Measurements from ENCODE around the gene CDK16.
A peak's percentile ranks its signal among the peaks of the same experiment; 100 is the strongest.

Gene CDK16

DNA sequence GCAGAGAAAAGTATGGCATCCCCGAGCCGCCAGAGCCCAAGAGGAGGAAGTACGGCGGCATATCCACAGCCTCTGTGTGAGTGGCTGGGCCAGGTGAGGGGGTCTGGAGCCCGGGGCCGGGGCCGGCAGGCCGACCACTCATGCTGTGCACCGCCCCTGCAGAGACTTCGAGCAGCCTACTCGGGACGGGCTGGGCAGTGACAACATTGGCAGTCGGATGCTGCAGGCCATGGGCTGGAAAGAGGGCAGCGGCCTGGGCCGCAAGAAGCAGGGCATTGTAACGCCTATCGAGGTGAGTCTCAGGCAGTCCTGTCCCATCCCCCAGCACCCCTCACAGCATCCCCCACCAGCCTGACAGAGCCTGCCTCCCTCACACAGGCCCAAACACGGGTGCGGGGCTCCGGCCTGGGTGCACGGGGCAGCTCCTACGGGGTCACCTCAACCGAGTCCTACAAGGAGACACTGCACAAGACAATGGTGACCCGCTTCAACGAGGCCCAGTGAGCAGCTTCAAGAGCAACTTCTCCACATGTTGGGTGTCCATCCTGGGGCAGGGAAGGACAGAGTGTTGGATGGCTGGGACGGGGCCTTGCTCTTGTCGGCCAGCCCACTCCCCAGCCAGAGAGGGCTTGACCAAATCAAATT is 32.3 kb upstream of the CDK16 start:
- DNase-seq = no peak

DNA sequence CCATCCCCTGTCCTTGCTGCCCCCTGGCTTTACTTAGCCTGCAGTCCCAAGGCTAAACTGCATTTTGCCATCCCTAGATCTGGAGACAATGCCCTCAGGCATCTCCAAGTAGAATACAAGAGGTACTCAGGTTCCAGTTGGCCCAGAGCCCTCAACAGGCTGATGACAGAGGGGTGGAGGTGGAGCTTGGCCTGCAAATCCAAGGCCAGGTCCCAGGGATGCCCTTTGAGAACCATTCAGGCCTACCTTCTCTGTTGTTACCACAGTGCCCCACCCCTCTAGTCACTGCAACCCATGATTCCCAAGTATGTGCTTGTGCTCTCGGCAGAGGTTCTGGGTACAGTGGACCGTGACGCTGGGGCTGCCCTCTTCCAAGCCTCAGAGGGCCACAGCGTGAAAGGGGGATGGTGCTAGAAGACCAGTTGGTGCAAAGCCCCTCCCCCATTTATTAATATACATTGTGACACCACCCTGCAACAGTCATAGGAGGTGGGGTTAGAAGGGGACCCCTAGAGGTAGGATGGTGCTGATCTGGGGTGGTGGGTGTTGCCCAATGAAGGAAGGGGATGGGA is 31.3 kb upstream of the CDK16 start:
- no peak for DNase-seq

DNA sequence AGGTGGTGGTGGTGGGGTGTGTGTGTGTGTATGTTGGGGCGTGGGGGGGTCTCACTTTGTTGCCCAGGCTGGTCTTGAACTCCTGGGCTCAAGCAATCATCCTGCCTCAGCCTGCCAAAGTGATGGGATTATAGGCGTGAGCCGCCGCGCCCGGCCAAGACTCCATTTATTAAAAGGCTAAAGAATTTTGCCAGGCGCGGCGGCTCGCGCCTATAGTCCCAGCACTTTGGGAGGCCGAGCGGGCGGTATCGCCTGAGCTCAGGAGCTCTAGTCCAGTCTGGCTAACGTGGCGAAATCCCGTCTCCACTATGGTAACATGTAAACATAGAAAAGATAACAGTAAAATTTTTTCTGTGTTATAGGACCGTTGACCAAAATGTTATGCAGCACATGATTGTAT is 28.6 kb upstream of the CDK16 start:
- no peak for DNase-seq

DNA sequence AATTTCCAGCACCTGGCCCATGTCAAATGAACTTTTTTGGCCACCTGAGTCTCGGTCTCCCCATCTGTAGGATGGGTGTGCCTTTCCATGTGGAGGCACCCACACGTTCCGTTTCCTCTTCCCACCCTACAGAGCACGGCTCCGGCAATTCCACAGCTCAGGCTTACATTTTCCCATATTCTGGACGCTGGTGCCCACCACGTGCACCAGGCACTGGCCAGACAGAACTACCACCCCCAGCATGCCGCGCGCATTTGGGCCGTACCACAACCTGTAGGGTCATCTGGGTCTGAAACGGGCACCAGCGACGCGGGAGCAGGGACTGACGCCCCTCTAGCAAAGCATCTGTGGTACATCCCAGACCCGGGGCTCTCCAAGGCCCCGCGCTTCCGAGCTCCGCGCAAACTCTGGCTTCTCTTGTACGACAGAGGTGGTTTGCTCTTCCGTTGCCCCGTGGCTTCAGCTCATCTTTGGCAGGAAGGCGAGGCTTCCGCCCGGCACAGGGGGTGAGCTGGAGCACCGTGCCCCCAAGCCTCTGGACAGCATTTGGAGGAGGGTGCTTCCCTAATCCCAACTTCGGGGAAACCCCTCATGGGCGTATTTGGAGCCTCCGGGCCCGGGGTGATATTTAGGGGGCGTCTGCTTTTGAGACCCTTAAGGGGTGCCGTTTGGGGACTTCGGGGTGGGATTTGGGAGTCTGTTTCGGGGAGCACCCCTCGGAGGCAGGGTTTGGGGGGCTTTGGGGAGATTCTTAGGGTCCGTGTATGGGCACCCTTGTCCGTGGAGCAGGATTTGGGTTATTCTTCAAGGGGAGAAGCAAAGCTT is 27.8 kb upstream of the CDK16 start:
- DNase-seq = peak; percentile 95

DNA sequence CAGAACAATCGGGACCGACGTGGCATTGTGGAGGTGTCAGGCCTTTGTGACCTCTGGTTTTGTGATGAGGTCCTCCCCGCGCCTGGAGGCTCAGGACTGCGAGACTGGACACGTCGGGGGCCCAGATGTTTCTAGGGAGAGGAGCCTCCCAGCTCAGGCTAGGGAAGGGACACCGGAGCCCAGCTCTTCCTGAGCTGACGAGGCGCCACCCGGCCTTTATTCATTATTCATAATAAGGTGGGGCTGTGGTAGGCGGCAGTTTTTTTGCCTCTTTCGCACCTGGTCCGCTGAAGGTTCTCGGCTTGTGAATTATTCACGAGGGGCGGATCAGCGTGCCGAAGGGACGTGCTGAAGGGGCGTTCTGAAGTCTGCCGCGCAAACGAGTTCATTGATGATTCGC is 27.1 kb upstream of the CDK16 start:
- peak; percentile 76 for DNase-seq

DNA sequence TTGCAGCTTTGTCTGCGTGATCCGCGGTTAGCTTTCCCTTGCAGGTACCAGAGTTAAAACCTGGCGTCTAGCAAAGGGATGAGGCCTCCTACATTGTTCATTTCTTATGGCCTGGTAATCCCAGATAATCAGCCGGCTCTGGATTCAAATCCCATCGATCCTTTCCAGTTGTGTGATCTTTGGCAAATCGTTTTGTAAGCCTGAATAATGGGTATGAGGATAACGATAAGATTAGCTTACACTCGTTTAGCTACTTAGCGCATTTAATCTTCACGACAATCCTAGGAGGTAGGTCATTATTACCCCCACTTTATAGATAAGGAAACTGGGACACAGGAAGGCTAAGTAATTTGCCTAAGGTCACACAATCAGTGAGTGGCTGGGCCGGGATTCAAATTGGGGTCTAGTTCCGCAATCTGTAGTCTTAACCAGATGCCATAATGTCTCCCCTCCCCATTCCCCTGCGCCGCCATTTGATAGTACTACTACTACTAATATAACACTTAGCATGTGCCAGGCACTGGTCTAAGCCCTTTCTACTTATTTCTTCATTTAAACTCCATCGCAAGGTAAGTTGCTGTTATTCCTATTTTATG is 26.6 kb upstream of the CDK16 start:
- no peak for DNase-seq

DNA sequence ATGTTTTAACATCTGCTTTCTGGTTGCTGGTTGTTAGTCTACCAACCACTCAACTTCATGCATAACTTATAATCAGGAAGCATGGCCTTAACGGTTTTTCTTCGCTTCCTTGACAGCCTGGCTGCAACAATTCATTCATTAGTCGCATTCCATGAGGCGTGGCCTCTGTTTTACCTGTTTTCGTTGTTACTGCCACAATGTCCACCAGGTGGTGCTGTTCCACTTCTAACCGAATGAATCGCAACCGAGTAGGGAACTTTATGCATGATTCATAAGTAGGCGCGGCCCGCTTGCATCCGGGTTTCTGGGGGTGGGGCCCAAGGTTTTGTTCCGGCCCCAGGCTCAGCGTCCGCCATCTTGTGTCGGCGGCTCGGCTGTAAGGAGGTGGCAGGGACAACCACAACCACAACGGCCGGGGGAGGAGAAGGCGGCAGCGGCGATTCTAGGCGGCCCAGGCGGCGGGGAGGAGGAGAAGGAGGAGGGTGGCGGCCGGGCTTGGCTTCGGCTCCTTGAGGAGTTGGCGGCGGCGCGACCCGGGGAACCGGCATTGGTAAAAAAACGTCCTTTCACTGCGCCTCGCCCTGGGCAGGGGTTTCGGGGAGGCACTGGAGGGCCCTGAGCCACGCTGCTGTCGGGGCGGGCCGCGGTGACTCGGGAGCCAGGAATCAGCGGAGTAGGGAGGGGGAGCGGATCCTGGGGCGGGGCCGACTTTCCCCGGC is 24.8 kb upstream of the CDK16 start, which contains the start of gene UBA1:
UBA1 (plus strand) TSS at position 355 of the 719 bp plus-strand sequence. CDS start 4,974 bp downstream, outside the sequence.
- DNase-seq = peak; percentile 95

DNA sequence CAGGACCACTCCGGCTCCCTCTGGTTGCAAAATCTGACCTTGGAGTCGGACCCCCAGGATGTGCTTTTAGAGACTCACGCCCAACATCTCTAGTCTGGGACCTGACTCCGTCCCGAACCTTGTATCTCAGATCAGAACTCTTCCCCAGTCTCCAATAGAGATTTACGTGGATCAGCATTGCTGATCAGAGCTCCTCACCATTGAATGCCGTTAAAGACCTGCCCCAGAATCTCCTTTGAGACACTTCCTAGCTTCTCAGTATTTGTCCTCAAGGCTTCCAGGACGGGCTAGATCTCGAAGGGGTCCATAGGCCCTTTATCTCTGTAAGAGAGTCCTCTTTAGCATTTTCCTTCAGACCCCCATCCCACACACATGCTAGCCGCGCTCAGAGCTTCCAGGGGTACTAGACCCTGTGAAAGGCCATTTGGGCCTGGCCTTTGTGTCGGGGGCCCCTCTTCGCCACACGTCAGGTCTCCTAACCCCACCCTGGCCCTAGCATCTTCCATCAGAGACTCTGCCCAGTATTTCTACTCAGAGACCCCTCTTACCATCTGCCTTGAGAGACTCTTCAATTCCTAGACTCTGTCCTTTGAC is 24.2 kb upstream of the CDK16 start:
- no peak for DNase-seq

DNA sequence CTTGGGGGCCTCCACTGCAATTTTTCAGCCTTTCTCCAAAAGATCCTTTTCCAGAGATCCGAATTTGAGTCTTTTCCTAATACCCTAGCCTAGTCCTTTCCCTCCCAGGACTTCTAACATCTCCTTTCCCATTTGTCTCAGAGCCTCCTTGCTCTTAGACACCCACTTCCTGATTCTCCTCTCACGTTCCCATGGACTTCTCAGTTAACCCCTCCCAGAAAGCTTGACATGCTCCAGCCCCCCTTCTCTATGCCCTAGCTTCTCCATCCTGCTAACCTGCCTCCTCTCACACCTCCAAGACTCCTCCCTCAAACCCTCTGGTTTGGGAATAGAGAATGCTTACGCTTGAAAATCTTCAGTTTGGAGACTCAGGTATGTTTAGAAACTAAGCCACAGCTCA is 22.4 kb upstream of the CDK16 start:
- no peak for DNase-seq

DNA sequence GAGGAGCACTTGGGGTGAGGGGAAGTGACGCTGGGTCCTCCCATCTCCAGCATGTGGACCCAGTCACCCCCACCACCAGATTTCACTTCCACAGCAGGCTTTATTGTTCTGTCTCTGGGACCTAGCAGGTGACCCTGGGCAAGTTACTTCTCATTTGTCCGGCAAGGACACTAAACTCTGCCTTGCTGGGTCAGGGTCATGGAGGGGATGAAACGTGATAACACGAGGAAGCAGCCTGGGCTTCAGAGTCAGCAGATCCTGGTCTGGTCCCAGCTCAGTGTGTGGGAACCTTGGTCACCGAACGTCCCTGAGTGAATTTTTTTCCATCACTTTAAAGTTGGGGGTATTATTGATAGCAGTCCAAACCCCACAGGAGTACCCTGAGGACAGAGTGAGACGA is 21.0 kb upstream of the CDK16 start:
- DNase-seq = no peak

DNA sequence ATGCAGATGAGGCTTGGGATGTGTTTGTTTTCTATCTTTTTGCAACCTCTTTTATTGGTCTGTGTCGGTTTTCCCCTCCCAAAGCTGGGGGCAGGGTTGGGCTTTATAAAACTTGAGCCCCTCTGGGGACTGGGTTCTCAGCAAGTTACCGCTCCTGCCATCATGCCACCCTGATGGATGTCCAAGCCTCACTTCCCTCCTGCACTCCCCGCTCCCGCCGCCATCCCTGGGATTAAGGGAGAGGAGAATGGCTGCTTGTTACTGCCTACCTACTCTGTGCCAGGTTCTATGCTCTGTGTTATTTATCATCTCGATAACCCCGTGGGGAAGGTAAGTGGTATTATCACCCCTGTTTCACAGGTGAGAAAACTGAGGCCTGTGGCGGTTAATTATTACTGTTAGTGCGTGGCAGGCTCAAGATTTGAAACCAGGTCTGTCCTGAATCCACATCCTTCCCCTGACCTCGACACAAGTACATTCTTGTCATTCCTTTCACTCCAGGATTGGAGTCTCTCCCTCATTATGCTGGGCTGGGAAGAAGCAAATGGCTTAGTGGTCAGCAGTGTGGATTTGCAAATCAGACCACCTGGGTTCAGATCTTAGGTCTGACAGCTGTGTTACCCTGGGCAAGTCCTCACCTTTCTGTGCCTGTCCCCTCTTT is 20.3 kb upstream of the CDK16 start:
- no peak for DNase-seq

DNA sequence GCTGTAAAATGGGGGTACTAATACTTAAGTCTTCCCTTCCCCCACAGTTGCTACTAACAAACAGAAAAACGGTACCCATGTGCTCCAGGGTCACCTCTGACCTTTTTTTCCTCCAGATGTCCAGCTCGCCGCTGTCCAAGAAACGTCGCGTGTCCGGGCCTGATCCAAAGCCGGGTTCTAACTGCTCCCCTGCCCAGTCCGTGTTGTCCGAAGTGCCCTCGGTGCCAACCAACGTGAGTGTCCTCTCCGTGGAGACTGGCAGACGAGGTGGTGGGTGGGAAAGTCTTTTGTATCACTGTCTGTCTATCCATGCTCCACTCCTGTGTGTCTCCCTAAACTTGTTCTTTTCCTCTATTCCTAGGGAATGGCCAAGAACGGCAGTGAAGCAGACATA is 19.8 kb upstream of the CDK16 start:
- DNase-seq = no peak

DNA sequence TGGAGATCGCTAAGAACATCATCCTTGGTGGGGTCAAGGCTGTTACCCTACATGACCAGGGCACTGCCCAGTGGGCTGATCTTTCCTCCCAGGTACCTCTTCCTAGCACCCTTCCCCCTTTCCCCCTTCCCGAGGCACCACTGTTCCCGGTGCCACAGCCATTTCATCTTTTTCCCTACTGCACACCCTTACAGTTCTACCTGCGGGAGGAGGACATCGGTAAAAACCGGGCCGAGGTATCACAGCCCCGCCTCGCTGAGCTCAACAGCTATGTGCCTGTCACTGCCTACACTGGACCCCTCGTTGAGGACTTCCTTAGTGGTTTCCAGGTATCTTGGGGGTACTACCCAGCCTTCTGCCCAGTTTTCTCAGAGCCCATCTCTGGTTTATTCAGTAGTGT is 19.2 kb upstream of the CDK16 start:
- no peak for DNase-seq

DNA sequence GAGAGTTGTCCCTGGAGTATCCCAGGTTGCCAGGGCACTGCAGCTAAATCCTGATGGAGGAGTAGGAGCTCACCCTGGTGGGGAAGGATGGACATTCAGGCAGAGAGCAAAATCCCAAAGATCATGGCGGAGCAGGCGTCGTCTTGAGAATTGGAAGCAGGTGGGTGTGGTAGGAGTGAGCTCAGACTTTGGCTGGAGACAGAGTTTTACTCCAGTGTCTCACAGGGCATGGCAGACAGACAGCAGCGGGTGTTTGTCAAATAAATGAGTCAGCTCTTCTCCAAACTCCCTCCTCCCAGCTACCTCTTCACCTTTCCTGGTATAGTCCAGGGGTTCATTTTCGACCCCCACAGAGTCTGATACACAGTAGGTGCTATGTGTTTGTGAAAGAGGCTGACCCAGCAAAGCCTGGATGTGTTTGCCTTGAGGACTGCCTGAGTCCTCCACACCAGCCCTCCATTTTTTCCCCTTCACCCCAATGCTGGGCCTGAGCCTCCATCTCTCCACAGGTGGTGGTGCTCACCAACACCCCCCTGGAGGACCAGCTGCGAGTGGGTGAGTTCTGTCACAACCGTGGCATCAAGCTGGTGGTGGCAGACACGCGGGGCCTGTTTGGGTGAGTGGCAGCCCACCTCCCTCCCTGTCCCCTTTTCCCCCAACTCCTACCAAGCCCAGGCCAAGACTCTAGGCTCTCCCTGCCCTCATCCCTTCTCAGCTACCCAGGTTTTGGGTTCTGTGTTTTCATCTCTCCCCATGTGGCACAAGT is 17.9 kb upstream of the CDK16 start:
- no peak for DNase-seq

DNA sequence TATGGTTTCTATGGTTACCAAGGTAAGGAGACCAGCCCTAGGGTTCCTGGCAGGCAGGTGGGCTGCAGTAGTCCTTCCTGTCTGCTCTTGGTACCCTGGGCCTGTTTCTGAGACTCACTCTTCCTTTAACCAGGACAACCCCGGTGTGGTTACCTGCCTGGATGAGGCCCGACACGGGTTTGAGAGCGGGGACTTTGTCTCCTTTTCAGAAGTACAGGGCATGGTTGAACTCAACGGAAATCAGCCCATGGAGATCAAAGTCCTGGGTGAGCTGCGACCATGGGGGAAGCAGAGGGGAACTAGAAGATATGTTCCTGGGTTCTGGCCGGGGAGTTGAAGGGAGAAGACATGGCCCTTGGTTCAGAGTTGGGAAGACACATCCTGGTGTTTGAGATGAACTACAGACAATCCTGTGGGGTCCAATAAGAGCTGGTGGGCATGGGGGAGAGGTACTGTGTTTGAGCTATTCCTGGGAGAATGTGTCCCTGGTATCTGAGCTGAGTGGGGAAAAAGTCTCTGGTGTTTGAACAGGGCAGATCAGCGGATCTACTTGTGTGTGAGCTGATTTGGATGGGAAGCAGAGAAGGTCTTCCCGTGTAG is 17.0 kb upstream of the CDK16 start:
- no peak for DNase-seq

DNA sequence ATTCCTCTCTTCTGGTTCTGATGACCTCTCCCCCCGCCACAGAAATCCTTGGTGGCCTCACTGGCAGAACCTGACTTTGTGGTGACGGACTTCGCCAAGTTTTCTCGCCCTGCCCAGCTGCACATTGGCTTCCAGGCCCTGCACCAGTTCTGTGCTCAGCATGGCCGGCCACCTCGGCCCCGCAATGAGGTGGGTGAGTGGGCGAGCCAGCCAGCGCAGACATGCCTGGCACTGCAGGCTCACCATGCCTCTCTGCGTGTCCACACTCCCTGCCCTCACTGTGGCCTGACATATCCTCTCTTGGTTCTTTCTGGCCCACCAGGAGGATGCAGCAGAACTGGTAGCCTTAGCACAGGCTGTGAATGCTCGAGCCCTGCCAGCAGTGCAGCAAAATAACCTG is 16.2 kb upstream of the CDK16 start:
- DNase-seq = no peak

DNA sequence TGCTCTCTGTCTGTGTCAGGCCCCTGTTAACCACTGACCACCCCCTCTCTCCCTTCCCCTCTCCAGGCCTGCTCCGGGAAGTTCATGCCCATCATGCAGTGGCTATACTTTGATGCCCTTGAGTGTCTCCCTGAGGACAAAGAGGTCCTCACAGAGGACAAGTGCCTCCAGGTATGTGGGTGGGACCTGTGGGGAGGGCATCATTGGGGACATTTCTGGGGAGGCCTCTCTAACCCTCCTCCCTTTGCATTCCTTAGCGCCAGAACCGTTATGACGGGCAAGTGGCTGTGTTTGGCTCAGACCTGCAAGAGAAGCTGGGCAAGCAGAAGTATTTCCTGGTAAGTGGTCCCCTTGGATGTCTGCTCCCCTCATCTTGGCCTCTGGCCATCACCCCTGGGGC is 15.6 kb upstream of the CDK16 start:
- DNase-seq = no peak

DNA sequence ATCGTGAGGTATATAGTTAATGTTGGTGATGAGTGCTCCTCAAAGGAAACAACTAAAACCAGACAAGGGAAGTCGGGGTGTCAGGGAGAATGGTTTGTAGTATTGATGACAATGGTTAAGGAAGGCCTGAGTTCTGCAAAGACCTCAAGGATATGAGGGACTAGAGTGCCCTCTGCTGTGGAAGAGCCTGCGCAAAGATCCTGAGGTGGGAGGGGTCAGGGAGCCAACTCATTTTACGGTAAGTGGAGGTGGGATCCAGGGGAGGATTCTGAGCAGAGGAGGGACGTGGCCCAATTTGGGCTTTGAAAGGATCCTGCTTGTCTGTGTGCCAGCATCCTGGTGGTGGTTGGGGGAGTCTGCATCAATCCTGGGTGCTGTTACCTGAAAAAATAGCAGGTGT is 13.5 kb upstream of the CDK16 start:
- DNase-seq = no peak

DNA sequence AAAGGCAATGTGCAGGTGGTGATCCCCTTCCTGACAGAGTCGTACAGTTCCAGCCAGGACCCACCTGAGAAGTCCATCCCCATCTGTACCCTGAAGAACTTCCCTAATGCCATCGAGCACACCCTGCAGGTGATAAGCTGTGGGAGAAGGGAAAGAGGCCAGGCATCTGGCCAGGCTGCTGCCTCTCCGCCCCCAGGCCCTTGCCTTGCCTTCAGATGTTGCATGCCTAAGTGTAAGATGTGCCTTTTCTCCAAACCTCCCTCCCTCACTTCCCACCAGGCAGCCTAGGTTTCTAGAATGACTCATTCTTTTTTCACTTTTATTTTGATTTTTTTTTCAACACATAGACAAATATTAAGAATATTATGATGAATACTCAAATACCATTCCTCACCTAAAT is 12.2 kb upstream of the CDK16 start:
- no peak for DNase-seq

DNA sequence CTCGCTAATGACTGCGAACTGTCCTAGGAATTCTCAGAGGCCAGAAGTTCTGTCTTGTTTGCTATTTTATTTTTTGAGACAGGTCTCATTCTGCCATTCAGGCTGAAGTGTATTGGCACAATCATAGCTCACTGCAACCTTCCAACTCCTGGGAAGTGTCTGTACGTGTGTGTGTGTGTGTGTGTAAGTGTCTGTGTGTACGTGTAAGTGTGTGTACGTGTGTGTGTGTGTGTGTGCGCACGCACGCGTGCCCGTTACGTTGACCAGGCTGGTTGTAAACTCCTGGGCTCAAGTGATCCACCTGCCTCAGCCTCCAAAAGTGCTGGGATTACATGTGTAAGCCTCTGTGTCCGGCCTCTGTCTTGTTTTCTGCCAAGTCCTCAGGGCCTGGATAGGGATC is 10.4 kb upstream of the CDK16 start:
- no peak for DNase-seq
